Measurements from ENCODE around the gene NUP155.
"Not testable (repeated sequence)": the region's sequence is repeated elsewhere in the genome, so short reads cannot be mapped to it uniquely, and the experiment has no call there.

The NUP155 gene

GRCh38 chr5:37370864-37371726 is at the start of gene NUP155:
NUP155 (minus strand) TSS chr5:37371106; CDS start chr5:37370977, 129 bp downstream.
- no peak for TF ChIP-seq ZNF274 (IDR thresholded peaks at IDR 0.05; ENCODE audit: low read depth, low read length)
- peak within 1 kb of the TSS; percentile 98 for H3K4me3 ChIP-seq (ENCODE audit: low read length)

- no peak for TF ChIP-seq ZNF274 (IDR thresholded peaks at IDR 0.05; ENCODE audit: low read depth, low read length)
- H3K4me3 ChIP-seq (ENCODE audit: low read length), result no peak overlapping the region
Measured at GRCh38 chr5:37417347-37417746, 46.4 kb upstream of the NUP155 start.

- H3K4me3 ChIP-seq (ENCODE audit: low read length), result not testable (repeated sequence)
Measured at GRCh38 chr5:37415456-37415855, 44.5 kb upstream of the NUP155 start.

- no peak for TF ChIP-seq ZNF274 (IDR thresholded peaks at IDR 0.05; ENCODE audit: low read depth, low read length)
Measured at GRCh38 chr5:37412515-37412914, 41.6 kb upstream of the NUP155 start.

GRCh38 chr5:37400501-37400900 is 29.6 kb upstream of the NUP155 start:
- H3K4me3 ChIP-seq (ENCODE audit: low read length), result no peak overlapping the region
- no peak for TF ChIP-seq ZNF274 (IDR thresholded peaks at IDR 0.05; ENCODE audit: low read depth, low read length)

More at GRCh38 chr5:37412515-37412914, 41.6 kb upstream of the NUP155 start:
- H3K4me3 ChIP-seq (ENCODE audit: low read length), result no peak overlapping the region

GRCh38 chr5:37396352-37396751 is 25.4 kb upstream of the NUP155 start:
- no peak overlapping the region for H3K4me3 ChIP-seq (ENCODE audit: low read length)
- TF ChIP-seq ZNF274 (IDR thresholded peaks at IDR 0.05; ENCODE audit: low read depth, low read length), result no peak

GRCh38 chr5:37391591-37391990 is 20.7 kb upstream of the NUP155 start:
- TF ChIP-seq ZNF274 (IDR thresholded peaks at IDR 0.05; ENCODE audit: low read depth, low read length), result no peak
- H3K4me3 ChIP-seq (ENCODE audit: low read length), result no peak overlapping the region

- H3K4me3 ChIP-seq (ENCODE audit: low read length), result peak within 1 kb of the TSS; percentile 98
Measured at GRCh38 chr5:37379100-37379628, 8.3 kb upstream of the NUP155 start, which contains the start of gene WDR70. WDR70 (plus strand) TSS chr5:37379318; CDS start chr5:37379368, 50 bp downstream.

GRCh38 chr5:37378066-37378465 is 7.2 kb upstream of the NUP155 start:
- not testable (repeated sequence) for H3K4me3 ChIP-seq (ENCODE audit: low read length)

- TF ChIP-seq ZNF274 (IDR thresholded peaks at IDR 0.05; ENCODE audit: low read depth, low read length), result no peak
- H3K4me3 ChIP-seq (ENCODE audit: low read length), result no peak overlapping the region
Measured at GRCh38 chr5:37375091-37375490, 4.2 kb upstream of the NUP155 start.

GRCh38 chr5:37370550-37370863 is 399 bp downstream of the NUP155 start:
- no peak for TF ChIP-seq ZNF274 (IDR thresholded peaks at IDR 0.05; ENCODE audit: low read depth, low read length)
- peak overlapping the region; percentile 98 for H3K4me3 ChIP-seq (ENCODE audit: low read length)

- TF ChIP-seq ZNF274 (IDR thresholded peaks at IDR 0.05; ENCODE audit: low read depth, low read length), result no peak
Measured at GRCh38 chr5:37355161-37355560, 15.7 kb downstream of the NUP155 start.

GRCh38 chr5:37342741-37343140 is 28.2 kb downstream of the NUP155 start:
- not testable (repeated sequence) for H3K4me3 ChIP-seq (ENCODE audit: low read length)

More at GRCh38 chr5:37355161-37355560, 15.7 kb downstream of the NUP155 start:
- no peak overlapping the region for H3K4me3 ChIP-seq (ENCODE audit: low read length)

- H3K4me3 ChIP-seq (ENCODE audit: low read length), result not testable (repeated sequence)
Measured at GRCh38 chr5:37334754-37335153, 36.2 kb downstream of the NUP155 start.

- TF ChIP-seq ZNF274 (IDR thresholded peaks at IDR 0.05; ENCODE audit: low read depth, low read length), result no peak
- H3K4me3 ChIP-seq (ENCODE audit: low read length), result no peak overlapping the region
Measured at GRCh38 chr5:37326536-37326935, 44.4 kb downstream of the NUP155 start.

GRCh38 chr5:37323607-37324006 is 47.3 kb downstream of the NUP155 start:
- H3K4me3 ChIP-seq (ENCODE audit: low read length), result no peak overlapping the region
- no peak for TF ChIP-seq ZNF274 (IDR thresholded peaks at IDR 0.05; ENCODE audit: low read depth, low read length)
